ENCODE data around the gene VN1R5. TPM values are rescaled to one million over a fixed set of nuclear protein-coding genes. Genes with fewer than 3 reads are reported as not detected.

Gene VN1R5
- total RNA-seq, 1 experiment from 2014 or later = not detected

GRCh38 chr1:247268390-247269045, 12.6 kb downstream of the VN1R5 start:
- Histone ChIP-seq H3K4ac (ENCODE audit: low read depth, low read length) (no peak overlapping the region), H4K5ac (ENCODE audit: insufficient read length, low read depth, low read length) (no peak overlapping the region), H3K79me2 (ENCODE audit: insufficient read depth, low read length) (no peaks in the 10 kb centered on the region), H3K79me1 (ENCODE audit: insufficient read depth, low read depth, low read length, poor library complexity, severe bottlenecking) (no peaks in the 10 kb centered on the region), H3K4me2 (ENCODE audit: insufficient read depth, insufficient read length, low read length) (no peak overlapping the region), H3K9ac (ENCODE audit: extremely low read depth, insufficient read length, low read length) (no peak overlapping the region), H2BK5ac (ENCODE audit: insufficient read length, low read length) (no peak overlapping the region), H4K8ac (replicated peaks; ENCODE audit: insufficient read length, low read depth, low read length) (no peak overlapping the region), H4K20me1 (ENCODE audit: control insufficient read depth, insufficient read depth, insufficient read length) (no peaks in the 10 kb centered on the region), H2AFZ (ENCODE audit: low read length) (no peak overlapping the region), H3K4me1 (ENCODE audit: insufficient read depth, low read length) (no peaks in the 10 kb centered on the region; the same call in 1 of the 2 replicates), H2BK12ac (ENCODE audit: insufficient read length, low read depth, low read length) (no peak overlapping the region), H2BK20ac (ENCODE audit: low read depth, low read length, poor library complexity, severe bottlenecking) (no peak overlapping the region), H3K23me2 (ENCODE audit: insufficient read length, low read depth, low read length, poor library complexity, severe bottlenecking) (no peaks in the 10 kb centered on the region), H3T11ph (ENCODE audit: low read length) (no peak overlapping the region), H3K9me3 (ENCODE audit: control insufficient read depth, low read depth, low read length) (peaks cover 7% of the 10 kb centered on the region), H3K27ac (ENCODE audit: insufficient read length, low read depth, low read length) (no peak overlapping the region), H2BK15ac (ENCODE audit: low read depth, low read length) (no peak overlapping the region), H3K14ac (ENCODE audit: insufficient read depth, low read length) (no peak overlapping the region), H3K23ac (ENCODE audit: insufficient read length, low read depth, low read length) (no peak overlapping the region), H3K56ac (ENCODE audit: insufficient read length, low read depth, low read length) (no peak overlapping the region), H4K91ac (ENCODE audit: insufficient read length, low read depth, low read length) (no peak overlapping the region), H2BK120ac (ENCODE audit: low read depth, low read length, poor library complexity, severe bottlenecking) (no peak overlapping the region), H2AK5ac (ENCODE audit: insufficient read length, low read length) (no peak overlapping the region), H3K18ac (ENCODE audit: insufficient read length, low read depth, low read length) (no peak overlapping the region), H3K27me3 (ENCODE audit: insufficient read depth, low read length) (no peaks in the 10 kb centered on the region)
- no peak overlapping the region for H3K4me3 Mint-ChIP-seq
- peaks cover 25% of the 10 kb centered on the region in 2 experiments for H3K9me3 Mint-ChIP-seq
- peaks cover 3 to 4% of the 10 kb centered on the region in 2 experiments; a peak in 2 of 4 replicates for H3K4me1 Mint-ChIP-seq
- H3K27me3 Mint-ChIP-seq (ENCODE audit: low read depth) = peaks cover 2% of the 10 kb centered on the region
- peaks cover 8 to 16% (median 11%) of the 10 kb centered on the region in 3 experiments for H3K36me3 Mint-ChIP-seq (ENCODE audit: insufficient read depth in 1 of 3, low read depth in 3 of 3)
- TF ChIP-seq CTCF (conservative IDR thresholded peaks at IDR 0.05) = peak; percentile 38; the same call in 2 of the 3 replicates
- H3K27ac Mint-ChIP-seq = no peak overlapping the region
- DNase-seq = no peak
- no CpG with 5 or more reads among the region's 2 CpGs for WGBS (ENCODE audit: extremely low coverage, insufficient read length, low lambda C conversion rate)
